ENCODE data around the gene SH2D2A.
"Not testable (repeated sequence)": the region's sequence is repeated elsewhere in the genome, so short reads cannot be mapped to it uniquely, and the experiment has no call there.

SH2D2A gene

GRCh38 chr1:156768610-156769295 lies 47.9 kb downstream of the SH2D2A start:
- TF ChIP-seq ZNF274 (IDR thresholded peaks at IDR 0.05; ENCODE audit: low read depth, low read length), result no peak

GRCh38 chr1:156767879-156768604 lies 48.6 kb downstream of the SH2D2A start:
- peak overlapping the region; percentile 84 for H3K4me3 ChIP-seq (ENCODE audit: low read length)
- TF ChIP-seq ZNF274 (IDR thresholded peaks at IDR 0.05; ENCODE audit: low read depth, low read length), result no peak

More at GRCh38 chr1:156768610-156769295, 47.9 kb downstream of the SH2D2A start:
- peak overlapping the region; percentile 84 for H3K4me3 ChIP-seq (ENCODE audit: low read length)

- H3K4me3 ChIP-seq (ENCODE audit: low read length), result peak within 1 kb of the TSS; percentile 84
- TF ChIP-seq ZNF274 (IDR thresholded peaks at IDR 0.05; ENCODE audit: low read depth, low read length), result no peak
Measured at GRCh38 chr1:156767101-156767878, 49.4 kb downstream of the SH2D2A start, which contains the start of gene PRCC. PRCC (plus strand) TSS chr1:156767535; CDS start chr1:156767772, 237 bp downstream.

- peak overlapping the region; percentile 82 for H3K4me3 ChIP-seq (ENCODE audit: low read length)
- TF ChIP-seq ZNF274 (IDR thresholded peaks at IDR 0.05; ENCODE audit: low read depth, low read length), result no peak
Measured at GRCh38 chr1:156766298-156767100, 50.1 kb downstream of the SH2D2A start.

GRCh38 chr1:156765666-156766065 lies 51.0 kb downstream of the SH2D2A start:
- TF ChIP-seq ZNF274 (IDR thresholded peaks at IDR 0.05; ENCODE audit: low read depth, low read length), result no peak
- peak overlapping the region; percentile 82; the same call in 1 of the 2 replicates for H3K4me3 ChIP-seq (ENCODE audit: low read length)

GRCh38 chr1:156765136-156765535 lies 51.5 kb downstream of the SH2D2A start:
- not testable (repeated sequence) for H3K4me3 ChIP-seq (ENCODE audit: low read length)

- TF ChIP-seq ZNF274 (IDR thresholded peaks at IDR 0.05; ENCODE audit: low read depth, low read length), result no peak
- H3K4me3 ChIP-seq (ENCODE audit: low read length), result no peak overlapping the region
Measured at GRCh38 chr1:156760796-156761104, 55.9 kb downstream of the SH2D2A start.

- no peak for TF ChIP-seq ZNF274 (IDR thresholded peaks at IDR 0.05; ENCODE audit: low read depth, low read length)
- no peak overlapping the region for H3K4me3 ChIP-seq (ENCODE audit: low read length)
Measured at GRCh38 chr1:156760092-156760795, 56.4 kb downstream of the SH2D2A start.

- not testable (repeated sequence) for H3K4me3 ChIP-seq (ENCODE audit: low read length)
Measured at GRCh38 chr1:156757572-156758253, 58.9 kb downstream of the SH2D2A start.

- TF ChIP-seq ZNF274 (IDR thresholded peaks at IDR 0.05; ENCODE audit: low read depth, low read length), result no peak
- H3K4me3 ChIP-seq (ENCODE audit: low read length), result no peak overlapping the region
Measured at GRCh38 chr1:156756355-156756754, 60.3 kb downstream of the SH2D2A start.

Measured in GM08714 (cell line).